22Rv1 (cell line): ENCODE measurements around the gene DNAJC8.

ENCODE experiments used
- ZFX ChIP-seq: fragments of 450-650 bp; IDR thresholded peaks from 2 replicates; pipeline ENCODE4 v1.6.1; 2017; ENCODE audit warnings: antibody characterized with exemption, borderline replicate concordance
- TF ChIP-seq, protein P1 (sequence below): fragments of 450-650 bp; IDR thresholded peaks from 2 replicates; pipeline ENCODE4 v1.5.1; 2017; ENCODE audit warnings: mild to moderate bottlenecking

- TF ChIP-seq, protein P1, sequence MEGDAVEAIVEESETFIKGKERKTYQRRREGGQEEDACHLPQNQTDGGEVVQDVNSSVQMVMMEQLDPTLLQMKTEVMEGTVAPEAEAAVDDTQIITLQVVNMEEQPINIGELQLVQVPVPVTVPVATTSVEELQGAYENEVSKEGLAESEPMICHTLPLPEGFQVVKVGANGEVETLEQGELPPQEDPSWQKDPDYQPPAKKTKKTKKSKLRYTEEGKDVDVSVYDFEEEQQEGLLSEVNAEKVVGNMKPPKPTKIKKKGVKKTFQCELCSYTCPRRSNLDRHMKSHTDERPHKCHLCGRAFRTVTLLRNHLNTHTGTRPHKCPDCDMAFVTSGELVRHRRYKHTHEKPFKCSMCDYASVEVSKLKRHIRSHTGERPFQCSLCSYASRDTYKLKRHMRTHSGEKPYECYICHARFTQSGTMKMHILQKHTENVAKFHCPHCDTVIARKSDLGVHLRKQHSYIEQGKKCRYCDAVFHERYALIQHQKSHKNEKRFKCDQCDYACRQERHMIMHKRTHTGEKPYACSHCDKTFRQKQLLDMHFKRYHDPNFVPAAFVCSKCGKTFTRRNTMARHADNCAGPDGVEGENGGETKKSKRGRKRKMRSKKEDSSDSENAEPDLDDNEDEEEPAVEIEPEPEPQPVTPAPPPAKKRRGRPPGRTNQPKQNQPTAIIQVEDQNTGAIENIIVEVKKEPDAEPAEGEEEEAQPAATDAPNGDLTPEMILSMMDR, result no peak
- TF ChIP-seq ZFX, result no peak
Measured at GRCh38 chr1:28267633-28268032, 34.8 kb upstream of the DNAJC8 start.
